Urothelium cell line (cell line): ENCODE data around the gene CDH4.
"Not testable (repeated sequence)": the region's sequence is repeated elsewhere in the genome, so short reads cannot be mapped to it uniquely, and the experiment has no call there.

Source experiments
- DNase-seq: peaks from one replicate; pipeline ENCODE4 v3.0.0; 2011; ENCODE audit warnings: low spot score, mixed read lengths
- FAIRE-seq: peaks from 2 replicates; lab custom pipeline; 2011; peaks lifted over from hg19 to GRCh38; lab: Jason Lieb, UNC

The CDH4 gene

DNA sequence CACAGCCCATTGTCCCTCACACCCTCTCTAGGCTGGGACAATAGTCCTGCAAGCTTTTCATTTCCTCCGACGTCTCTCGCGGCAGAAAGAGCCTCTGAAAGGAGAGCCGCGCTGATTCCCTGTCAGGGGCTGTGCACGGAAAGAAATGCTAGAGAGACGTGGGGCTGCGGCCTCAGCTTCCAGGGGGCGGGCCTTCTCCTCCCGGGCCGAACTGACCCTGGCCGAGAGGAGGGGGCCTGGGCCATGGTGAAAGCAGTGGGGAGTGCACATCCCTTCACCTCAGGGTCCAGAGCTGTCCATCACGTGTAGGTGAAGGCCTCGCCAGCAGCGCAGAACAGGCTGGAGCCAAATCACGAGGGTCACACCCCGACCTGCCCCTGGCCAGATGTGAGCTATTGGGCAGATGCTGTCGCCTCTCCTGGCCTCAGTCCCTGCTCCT is 593.2 kb downstream of the CDH4 start:
- FAIRE-seq: no peak
- DNase-seq: no peak

DNA sequence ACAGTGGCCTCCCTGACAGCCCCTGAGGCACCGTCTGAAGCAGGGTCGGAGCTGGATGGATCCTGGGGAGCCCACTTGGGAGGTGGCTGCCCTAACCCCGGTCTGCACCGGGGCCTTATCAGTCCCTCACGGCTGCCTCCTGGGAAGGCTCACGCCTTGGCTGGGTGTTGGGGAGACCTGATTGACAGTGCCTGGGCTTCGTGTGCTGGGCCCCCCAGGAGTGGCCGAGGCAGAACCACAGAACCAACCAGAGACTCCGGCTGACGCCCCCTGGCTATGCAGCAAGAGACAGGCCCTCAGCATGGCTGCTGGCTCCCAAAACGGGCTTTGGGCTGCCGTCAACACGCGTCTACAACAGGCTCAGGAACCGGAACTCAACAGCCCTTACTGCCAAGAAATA is 594.0 kb downstream of the CDH4 start:
- FAIRE-seq (no peak), DNase-seq (no peak)

DNA sequence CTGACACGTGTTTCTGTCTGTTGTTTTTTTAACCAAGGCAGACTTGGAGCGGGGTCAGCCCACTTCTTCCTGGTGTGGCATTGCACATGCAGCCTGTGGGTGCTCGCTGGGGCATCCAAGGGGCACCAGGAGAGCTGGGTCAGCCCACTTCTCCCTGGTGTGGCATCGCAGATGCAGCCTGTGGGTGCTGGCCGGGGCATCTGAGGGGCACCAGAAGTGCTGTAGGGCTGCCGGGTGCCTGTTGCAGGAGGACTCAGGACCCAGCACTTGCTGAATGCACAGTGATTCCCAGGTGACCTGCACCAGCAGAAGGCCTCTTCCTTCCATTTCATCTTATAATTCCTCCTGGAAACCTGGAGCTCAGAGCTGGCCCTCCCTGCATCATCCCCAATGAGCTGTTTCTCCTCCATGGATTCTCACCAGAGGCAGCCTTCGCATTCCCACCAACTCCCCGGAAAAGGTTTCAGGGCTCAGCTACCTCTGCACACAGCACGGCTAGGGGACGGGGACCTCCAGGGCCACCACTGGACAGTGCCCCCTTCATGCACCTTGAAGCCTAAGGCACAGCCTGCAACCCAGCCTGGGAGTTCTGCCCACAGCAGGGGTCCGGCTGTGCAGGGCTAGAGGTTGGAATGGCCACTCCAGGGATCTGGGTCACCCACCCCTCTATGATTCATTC is 594.8 kb downstream of the CDH4 start:
- DNase-seq (no peak), FAIRE-seq (no peak)

DNA sequence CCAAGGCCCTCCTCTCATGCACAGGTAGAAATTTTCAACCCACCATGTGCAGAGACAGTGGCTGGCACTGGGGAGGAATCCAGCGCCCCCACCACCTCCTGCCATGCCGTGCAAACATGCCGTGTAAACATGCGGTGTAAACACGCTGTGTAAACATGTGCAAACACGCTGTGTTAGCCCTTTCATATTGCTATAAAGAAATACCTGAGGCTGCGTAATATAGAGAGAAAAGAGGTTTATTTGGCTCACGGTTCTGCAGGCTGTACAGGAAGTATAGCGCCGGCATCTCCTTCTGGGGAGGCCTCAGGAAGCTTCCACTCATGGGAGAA is 595.3 kb downstream of the CDH4 start:
- FAIRE-seq (no peak), DNase-seq (no peak)

DNA sequence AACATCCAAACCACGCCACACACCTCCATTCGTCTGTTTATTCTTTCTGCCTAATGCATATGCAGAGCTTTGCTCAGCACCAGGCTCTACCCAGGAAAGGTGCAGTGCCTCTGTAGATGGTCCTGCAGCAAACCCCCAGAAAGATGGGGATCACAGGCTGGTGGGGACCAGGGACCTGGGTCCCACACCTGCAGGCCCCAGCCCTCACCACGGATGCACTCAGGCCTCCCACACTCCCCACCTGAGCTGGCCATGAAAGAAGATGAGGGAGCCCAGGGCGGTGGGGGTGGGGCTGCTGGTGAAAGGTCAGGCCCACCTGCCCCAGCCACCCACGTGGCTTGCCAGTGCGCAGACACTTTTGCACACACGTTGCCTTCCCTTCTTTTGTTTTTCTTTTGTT is 595.9 kb downstream of the CDH4 start:
- FAIRE-seq (no peak), DNase-seq (no peak)

DNA sequence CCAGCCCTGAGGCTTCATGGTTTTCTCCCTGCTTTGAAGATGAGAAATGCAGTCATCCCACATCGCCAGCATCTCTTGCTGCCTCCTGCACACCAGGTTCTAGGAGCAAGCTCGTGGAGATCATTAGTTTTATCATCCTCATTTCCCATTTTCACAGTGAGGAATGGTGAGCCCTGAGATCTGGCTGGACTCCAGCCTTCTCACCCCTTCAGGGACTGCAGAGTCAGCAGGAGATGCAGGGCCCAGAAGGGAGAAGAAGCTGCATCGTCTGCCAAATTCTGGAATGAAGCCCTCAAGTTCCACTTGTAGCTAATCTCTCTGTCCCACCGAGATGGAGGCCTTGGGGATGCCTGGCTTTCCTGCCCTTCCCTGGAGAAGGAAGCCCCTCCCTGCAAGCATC is 596.8 kb downstream of the CDH4 start:
- FAIRE-seq: no peak
- DNase-seq: no peak

DNA sequence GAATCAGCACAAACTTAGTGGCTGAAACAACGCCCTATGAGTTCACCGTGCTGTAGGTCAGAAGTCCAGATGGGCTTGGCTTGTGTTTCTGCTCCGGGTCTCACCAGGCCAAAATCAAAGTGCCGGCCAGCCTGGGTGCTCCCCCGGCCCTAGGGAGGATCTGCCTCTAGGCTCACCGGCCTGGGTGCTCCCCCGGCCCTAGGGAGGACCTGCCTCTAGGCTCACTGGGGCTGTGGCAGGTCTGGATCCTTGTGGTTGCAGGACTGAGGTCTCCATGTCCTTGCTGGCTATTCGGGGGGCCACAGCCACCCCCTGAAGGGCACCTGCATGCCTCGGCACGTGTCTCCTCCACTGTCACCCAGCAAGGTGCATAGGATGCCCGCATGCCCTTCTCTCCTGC is 597.3 kb downstream of the CDH4 start:
- FAIRE-seq (no peak), DNase-seq (no peak)

DNA sequence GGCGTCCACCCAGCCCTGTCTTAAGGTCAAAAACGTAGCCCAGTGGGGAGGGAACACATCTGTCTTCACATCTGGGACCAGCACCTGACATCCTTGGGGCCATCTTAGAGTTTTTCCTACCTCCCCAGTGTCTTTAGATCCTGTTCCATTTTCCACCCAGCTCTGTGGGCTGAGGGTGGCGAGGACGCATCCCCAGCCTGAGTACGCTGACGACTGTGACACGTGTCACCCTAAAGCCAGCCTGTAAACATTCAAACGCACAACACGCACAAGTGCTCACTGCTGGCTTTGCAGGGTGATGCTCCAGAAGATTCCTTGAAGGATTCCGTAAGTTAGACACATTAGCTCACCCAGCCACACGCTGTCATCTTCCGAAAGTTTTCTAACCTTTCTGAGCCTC is 597.8 kb downstream of the CDH4 start:
- no peak for DNase-seq
- FAIRE-seq: no peak

DNA sequence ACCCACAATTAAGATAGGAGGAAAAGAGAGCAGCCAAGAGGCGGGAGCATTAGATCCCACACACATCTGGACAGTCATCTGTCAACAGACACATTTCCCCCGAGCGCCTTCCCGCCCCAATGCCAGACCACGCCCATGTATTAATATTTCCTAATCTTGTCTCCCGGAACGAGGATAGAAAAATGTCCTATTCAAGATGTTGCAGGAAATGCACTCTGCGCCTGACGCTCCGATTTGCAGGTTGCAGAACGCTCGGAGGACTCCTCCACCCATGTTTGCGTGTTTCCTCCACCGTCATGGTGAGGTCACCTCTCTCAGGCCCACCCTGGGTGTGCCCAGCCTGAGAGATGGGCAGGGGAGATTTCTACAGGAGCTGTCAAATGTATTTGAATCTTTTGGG is 598.4 kb downstream of the CDH4 start:
- FAIRE-seq: no peak

DNA sequence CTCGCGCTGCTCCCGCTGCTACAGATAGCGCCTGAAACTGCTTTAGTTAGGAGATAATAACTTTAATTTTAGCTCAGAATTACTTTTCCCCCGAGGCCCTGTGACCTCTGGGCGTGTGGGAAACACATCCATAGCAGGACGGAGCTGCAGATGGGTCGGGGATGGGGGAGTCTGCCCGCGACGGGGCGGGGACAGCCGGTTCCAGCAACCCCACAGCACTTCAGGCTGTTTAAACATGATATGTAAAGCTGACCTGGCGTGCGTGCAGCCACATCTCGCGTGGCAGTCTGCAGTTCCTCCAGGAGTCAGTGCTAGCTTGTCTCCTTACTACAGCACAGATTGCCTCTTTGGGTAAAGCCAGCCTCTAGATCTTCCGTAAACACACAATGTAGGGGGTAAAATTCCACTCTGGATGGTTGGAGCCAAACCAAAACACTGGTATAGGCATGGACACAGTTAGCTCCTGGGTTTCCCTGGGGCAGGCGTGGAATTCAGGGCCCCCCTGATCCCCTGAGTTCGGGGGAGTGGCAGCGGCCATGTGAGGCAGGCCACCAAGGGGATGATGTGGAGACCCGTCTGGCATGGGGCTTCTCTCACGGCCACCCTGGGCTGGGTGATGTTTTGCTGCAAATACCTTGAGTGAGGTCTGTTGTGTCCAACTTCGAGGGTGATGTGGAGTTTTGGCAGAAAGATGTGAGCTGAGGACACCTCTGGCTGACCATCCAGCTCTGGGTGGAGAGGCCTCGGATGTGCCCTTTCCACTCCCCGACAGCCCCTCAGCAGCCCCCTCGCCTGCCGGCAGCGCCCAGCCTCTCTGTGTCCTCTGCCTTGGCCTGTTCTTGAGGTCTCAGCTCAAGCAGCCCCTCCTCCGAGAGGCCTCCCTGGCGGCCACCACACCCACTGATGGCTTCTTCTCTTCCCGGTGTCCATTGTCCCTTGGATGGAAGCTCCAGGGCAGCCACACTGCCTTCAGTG is 599.2 kb downstream of the CDH4 start:
- no peak for DNase-seq
- FAIRE-seq: no peak

More for the DNA sequence above, 598.4 kb downstream of the CDH4 start:
- DNase-seq: no peak

DNA sequence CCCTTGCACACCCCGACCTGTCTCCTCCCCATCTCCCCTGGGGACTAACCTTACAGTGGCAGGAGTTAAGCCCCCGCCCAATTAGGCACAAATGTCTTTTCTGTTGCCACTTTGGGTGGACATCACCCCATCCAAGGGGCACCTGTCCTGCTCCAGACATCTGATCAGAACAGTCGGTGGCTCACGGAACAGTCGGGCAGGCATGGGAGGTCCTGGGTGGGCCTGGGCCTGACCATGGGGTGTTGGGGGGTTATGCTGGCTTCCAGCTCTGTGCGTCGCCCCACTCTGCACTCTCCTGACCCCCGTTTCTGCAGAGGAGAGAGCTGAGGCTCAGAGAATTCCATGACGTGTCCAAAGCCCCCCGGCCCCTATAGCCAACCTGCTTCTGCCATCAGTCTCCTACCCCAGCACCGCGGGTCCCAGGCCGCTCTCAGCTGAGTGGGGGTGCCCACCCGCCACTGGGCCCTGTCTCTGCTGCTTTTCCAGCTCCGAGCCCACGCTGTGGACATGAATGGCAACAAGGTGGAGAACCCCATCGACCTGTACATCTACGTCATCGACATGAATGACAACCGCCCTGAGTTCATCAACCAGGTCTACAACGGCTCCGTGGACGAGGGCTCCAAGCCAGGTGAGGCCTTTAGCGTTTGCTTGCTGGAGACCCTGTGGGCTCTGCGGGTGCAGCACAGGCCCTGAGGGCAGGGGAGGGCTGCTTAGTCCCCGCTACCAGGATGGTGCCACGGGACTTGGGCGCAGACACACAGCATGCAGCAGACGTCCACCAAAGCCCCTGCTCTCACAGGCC is 600.4 kb downstream of the CDH4 start:
- FAIRE-seq: no peak
- DNase-seq: no peak

DNA sequence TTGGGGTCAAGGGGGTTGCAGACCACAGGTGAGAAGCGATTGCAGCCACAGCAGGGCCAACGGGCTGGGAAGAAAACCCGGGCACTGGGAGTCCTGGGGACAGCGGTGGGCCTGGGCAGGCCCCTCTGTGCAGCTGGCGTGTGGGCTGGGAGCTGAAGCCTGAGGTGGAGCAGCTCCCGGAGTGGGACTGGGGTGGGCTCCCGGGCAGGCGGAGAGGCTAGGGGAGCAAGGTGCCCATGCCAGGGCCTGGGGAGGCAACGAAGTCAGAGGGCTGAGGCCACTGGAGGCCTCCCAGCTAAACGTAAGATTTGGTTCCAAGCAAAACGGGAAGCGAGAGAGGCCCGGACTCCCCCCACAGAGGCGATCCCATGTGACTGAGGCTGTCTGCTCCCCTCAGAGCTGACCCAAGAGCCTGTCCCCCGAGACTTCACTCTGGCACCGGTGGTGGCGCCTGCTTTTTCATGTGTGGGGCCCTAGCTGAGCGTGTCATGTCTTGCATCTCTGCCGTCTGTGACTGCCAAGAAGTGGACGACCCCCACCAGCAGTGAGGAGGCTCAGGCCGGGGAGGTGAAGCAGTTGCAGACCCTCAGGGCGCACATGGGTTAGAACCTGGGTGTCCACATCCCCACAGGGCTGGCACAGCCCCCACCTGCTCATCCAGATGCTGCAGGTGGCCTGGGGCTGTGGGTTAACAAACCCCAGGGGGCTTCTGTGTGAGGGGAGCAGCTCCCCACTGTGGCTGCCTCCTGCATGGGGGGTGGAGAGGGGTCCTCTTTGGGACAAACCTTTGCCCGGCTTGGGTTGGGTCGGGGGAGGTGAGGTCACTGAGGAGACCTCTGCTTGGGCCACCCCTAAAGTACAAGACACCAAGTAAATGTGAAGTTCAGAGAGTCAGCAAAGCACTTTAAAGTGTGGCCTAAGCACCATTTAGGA is 601.3 kb downstream of the CDH4 start:
- DNase-seq (no peak), FAIRE-seq (no peak)

DNA sequence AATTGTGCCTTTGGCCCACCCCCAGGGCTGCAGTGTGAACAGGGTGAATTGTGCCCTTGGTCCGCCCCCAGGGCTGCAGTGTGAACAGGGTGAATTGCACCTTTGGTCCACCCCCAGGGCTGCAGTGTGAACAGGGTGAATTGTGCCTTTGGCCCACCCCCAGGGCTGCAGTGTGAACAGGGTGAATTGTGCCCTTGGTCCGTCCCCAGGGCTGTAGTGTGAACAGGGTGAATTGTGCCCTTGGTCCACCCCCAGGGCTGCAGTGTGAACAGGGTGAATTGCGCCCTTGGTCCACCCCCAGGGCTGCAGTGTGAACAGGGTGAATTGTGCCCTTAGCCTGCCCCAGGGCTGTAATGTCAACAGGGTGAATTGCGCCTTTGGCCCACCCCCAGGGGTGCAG is 602.5 kb downstream of the CDH4 start:
- FAIRE-seq, DNase-seq: not testable (repeated sequence)

DNA sequence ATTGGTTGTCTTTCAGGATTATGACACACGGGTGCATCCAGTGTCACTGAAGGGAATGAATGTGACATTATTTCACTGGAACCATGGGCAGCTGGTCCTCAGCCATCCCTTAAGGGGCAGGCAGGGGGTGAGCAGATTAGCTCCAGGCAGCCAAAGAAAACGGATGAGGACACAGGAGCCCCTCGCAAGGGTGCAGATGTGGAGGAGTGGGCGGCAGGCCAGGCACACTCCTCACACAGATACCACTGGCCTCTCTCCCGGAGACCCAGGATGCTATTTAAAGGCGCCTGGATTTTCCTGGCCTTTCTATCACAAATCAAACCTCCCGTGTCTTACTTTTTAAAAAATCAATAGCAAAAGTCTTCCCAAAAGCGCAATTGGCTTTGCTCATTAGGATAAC is 603.2 kb downstream of the CDH4 start:
- DNase-seq (no peak), FAIRE-seq (no peak)

DNA sequence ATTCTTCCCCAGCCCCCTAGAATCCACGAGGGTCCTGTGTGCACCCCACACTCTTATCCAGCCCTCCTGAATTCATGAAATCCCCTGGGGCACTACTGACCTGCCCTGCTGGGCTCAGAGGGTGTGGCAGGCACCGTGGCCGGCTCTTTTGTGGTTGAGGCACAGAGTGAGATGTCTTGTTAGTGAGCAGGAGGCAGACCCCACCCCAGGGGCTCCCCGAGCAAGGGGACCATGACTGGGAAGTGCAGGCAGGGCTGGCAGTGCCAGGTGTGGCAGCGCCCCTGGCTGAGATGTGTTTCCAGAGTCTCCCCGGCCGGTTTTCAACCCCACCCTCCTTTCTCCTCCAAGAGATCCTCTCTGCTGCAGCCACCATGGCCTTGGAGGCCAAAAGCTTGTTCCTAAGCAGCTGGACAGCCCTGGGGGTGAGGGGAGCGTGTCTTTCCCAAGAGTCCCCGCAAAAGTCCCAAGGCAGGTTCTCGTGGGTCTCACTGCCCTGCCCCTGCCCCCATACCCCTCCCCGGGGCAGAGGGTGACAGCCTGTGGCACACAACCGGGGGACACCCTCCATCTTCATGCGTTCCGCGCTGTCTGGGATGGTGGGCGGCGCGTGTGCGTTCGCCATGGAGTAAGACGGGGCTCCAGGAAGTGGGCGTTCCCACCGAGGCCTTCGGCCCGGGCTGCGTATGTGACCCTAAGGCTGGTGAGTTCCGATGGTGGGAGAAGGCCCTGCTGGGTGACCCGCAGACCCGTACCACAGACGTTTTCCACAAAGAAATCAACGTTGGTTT is 604.8 kb downstream of the CDH4 start:
- DNase-seq (no peak), FAIRE-seq (no peak)

DNA sequence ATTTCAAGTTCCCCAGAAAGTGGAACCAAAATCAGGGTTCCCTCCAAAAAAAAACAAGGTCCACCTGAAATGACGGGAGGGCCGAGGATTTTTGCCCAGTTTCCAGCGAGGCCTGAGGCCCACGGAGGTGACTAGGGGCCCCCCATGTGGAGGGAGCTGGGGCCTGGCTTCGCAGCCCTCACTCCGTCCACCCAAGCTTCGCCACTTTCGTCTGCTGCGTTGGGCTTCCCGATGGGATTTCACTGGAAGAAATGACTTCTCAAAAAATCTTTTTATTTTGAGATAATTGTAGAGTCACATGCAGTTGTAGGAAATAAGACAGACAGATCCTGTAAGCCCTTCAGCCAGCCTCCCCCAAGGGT is 605.3 kb downstream of the CDH4 start:
- DNase-seq (no peak), FAIRE-seq (no peak)

DNA sequence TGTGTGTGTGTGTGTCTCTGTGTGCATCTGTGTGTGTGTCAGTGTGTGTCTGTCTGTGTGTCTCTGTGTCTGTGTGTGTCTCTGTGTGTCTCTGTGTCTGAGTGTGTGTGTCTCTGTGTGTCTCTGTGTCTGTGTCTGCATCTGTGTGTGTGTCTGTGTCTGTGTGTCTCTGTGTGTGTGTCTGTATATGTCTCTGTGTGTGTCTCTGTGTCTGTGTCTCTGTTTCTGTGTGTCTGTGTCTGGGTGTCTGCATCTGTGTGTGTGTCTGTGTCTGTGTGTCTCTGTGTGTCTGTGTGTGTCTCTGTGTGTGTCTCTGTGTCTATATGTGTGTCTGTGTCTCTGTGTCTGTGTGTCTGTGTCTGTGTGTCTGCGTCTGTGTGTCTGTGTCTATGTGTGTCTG is 605.8 kb downstream of the CDH4 start:
- FAIRE-seq (no peak), DNase-seq (no peak)

DNA sequence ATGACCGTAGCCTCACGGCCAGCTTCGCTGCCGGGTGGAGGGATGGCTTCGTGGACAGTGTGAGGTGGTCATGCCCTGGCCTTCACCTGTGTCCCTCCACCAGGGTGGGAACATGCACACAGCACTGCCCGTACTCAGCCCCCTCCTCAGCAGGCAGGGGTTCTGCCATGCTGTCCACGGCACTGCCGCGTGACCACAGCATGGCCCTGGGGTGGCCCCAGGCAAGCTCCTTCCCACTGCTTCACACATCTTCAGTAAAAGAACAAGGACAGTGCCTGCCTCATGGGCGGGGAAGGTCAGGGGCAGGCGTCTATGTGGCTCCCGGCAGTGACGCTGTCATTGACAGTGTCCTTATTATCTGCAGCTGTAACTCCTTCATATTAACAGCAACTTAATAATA is 607.7 kb downstream of the CDH4 start:
- no peak for FAIRE-seq
- no peak for DNase-seq

DNA sequence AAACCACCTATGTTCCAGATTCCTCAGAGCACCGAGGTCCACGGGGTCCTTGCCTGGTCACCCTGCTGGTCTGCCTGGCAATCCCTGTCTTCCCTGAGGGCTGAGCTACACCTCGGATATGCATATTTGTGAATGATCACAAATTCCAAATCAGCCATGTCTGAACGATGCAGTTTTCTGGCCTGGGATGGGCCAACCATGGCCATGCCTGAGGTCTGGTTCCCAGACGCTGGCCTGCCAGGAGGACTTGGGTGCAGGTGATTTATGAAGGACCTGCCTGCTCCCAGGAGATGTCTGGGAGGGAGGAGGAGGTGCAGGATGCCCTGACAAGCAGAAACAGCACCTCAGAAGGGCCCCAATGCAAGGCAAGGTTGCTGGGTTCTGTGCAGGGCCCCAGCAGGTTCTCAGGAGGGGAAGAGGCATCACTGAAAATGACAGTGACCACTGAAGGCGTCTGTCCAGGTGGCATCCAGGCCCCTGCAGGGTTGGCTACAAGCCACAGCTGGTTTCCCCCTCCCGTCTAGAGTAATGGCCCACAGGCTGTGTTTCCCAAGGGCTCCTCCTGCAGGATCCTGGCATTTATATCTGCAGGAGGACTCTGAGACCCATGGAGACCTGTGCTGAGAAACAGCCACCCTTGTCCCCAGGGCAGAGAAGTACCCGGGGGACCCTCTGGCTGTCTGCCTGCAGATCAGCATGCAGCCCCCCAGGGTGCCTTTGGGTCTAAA is 608.4 kb downstream of the CDH4 start:
- no peak for DNase-seq
- FAIRE-seq: peak; percentile 61
